GM18498 (cell line): ENCODE results near the gene DBR1.
"Not testable (repeated sequence)": the region's sequence is repeated elsewhere in the genome, so short reads cannot be mapped to it uniquely, and the experiment has no call there.

Source experiments
- ATAC-seq: cut with Tn5 transposase; IDR thresholded peaks from one replicate; pipeline ENCODE4 v1.9.1; 2021; ENCODE audit warnings: mild to moderate bottlenecking, moderate library complexity; ENCODE audit not compliant: unreplicated experiment

DBR1 gene

GRCh38 chr3:138187296-138188012 lies 12.7 kb upstream of the DBR1 start, which contains the start of gene ARMC8:
Gene ARMC8 (plus strand): TSS chr3:138187301. CDS start chr3:138187555, 254 bp downstream.
- peak; percentile 65 for ATAC-seq

- ATAC-seq, result peak; percentile 95
Observed at GRCh38 chr3:138186803-138187295, 12.1 kb upstream of the DBR1 start.

GRCh38 chr3:138186221-138186620 lies 11.5 kb upstream of the DBR1 start:
- ATAC-seq, result no peak

GRCh38 chr3:138184994-138185393 lies 10.3 kb upstream of the DBR1 start:
- no peak for ATAC-seq

- no peak for ATAC-seq
Observed at GRCh38 chr3:138180375-138181029, 5.8 kb upstream of the DBR1 start.

DNA sequence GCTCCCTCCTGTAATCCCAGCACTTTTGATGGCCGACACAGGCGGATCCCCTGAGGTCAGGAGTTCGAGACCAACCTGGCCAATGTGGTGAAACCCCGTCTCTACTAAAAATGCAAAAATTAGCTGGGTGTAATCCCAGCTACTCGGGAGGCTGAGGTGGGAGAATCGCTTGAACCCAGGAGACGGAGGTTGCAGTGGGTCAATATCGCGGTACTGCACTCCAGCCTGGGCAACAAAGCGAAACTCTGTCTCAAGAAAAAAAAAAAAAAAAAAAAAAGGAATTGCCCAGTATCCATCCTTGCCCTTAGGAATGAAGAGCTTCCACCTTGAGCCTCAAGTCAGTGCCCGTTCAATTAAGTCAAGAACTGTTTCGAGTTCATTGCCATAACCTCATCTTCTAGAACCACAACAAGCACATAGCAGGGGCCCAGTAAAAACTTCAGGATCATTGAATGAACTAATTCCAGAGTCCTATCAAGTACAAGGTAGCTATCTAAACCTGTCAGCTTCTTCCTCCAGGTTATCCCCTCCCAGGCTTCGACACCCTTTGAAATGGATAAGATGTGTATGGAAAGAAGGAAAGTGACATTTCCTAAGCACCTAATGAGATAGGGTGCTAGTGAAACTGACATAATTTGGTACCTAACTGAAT lies 826 bp downstream of the DBR1 start:
- ATAC-seq, result peak; percentile 2

DNA sequence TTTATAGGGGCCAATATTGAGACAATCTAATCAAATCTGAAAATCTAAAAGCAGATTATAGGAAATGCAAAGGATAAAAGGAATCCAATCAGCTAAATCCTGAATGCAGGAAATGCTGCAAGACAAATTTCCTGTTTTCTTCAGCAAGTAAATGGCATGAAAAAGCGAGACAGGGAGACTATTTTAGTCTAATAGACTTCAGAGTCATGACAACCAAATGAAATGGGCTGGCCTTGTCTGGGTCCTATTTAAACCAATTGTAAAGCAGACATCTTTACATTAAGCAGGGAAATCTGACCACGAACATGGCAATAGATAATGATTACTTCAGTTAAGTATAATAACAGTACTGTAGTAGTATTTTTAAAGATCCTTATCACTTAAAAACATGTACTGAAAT lies 2.1 kb downstream of the DBR1 start:
- no peak for ATAC-seq

DNA sequence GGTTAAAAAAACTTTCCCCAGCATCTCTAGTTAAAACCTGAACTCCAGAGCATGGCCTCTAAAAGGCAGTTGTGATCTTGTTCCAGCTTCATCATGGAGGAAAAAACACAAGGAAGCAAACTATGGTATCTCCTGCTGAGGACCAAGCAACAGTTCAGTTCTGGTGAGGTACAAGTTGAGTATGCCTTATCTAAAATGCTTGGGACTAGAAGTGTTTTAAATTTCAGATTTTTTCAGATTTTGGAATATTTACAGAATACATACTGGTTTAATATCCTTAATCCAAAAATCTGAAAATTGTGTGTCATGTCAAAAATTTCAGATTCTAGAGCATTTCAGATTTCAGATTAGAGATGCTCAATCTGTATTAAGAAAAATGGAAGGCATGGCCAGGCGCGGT lies 9.7 kb downstream of the DBR1 start:
- no peak for ATAC-seq

DNA sequence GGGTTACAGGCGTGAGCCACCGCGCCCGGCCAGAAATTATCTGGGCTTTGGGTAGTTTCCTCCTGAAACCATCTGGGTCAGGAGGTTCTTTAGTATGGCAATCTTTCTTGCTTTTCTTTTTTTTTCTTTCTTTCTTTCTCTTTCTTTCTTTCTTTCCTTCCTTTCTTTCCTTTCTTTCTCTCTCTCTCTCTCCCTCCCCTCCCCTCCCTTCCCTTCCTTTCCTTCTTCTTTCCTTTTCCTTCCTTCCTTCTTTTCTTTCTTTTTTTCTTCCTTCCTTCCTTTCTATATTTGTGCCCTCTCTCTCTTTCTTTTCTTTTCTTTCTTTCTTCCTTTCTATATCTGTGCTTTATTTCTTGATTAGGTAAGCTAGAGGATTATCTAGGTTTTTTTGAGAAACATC lies 17.0 kb downstream of the DBR1 start:
- ATAC-seq, result no peak

DNA sequence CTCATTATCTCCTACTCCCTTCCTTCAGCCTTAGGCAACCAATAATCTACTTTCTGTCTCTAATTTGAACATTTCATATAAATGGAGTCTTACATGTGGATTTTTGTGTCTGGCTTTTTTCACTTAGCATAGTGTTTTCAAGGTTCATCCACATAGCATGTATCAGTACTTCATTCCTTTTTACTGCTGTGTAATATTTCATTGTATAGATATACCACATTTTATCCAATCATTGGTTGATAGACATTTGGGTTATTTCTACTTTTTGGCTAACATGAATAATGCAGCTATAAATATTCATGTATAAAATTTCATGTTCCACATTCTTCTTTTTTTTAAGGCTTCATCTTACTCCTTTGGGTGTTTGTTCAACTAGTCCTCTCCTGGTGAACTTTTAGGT lies 20.2 kb downstream of the DBR1 start:
- ATAC-seq, result no peak

- ATAC-seq, result no peak
Observed at GRCh38 chr3:138148503-138148902, 26.2 kb downstream of the DBR1 start.

- ATAC-seq, result not testable (repeated sequence)
Observed at GRCh38 chr3:138142181-138142580, 32.5 kb downstream of the DBR1 start.

GRCh38 chr3:138140940-138141339 lies 33.8 kb downstream of the DBR1 start:
- ATAC-seq, result no peak

DNA sequence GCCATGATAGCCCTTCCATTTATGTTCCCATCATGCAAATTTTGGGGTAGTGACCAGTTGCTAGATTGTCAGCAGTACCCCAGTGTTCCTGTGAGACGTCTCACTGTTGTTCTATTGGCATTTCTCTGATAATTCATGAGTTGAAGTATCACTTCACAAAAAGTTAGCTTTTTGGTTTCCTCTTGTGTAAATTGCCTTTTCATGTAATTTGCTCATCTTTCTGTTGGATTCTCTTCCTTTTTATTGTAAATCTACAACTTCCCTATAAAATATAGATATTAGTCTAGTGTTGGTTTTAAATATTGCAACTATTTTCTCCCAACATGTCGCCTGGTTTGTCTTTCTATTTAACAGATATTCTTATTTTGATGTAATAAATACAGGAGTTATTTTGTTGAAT lies 35.0 kb downstream of the DBR1 start:
- ATAC-seq, result no peak

GRCh38 chr3:138137861-138138260 lies 36.9 kb downstream of the DBR1 start:
- no peak for ATAC-seq

DNA sequence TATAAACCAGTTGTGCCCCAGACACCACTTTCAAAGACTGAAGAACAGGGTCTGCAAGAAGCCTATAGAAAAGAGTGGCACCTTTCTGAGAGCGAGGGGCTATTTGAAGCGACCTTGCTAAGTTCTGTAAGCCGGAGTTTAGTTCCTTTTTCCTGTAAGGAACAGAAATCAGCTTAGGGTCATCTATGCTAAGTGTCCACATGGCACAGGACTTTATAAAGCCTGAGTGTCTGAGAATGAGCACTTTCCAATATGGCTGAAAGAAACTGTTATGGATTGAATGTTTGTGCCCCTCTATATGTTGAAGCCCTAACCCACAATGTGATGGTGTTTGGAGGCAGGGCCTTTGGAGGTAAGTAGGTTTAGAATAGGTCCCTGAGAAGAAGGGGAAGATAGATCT lies 38.5 kb downstream of the DBR1 start:
- no peak for ATAC-seq

DNA sequence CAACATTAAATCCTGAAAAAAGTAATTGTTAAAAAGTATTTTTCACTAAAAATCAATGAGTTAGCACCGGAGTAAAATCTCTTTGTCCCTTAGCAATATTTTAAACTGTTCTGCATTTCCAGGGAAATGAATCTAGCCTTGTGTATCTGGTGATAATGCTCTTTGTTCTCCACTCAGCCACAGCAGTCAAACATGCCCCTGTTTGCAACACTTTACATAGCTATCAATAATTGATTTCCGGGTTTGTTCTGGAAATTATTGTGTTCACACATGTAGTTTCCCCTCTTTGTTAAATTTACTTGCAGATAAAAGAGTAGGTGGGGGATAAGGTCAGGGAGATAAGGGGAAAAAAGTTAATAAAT lies 38.9 kb downstream of the DBR1 start:
- ATAC-seq, result no peak

GRCh38 chr3:138135146-138135832 lies 39.4 kb downstream of the DBR1 start:
- ATAC-seq, result no peak

DNA sequence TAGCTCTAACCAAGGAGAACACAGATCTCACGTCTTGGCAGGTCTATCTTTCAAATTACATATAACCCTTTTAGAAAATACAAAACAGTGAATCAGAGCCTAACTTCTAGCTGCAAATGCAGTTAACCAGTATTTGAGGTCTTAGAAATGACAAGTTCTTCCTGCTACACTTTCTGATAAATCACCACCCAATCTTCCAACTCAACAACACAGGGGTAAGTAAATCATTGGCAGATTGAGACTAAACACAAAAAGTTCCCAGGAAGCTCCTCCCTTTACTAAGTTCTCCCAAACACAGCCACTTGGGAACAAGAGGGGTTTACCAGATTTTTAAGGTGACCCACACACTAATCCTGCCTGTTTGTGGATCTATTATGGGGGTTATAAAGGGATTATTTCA lies 42.5 kb downstream of the DBR1 start, which contains the start of gene A4GNT:
Gene A4GNT, minus strand, starts transcription at position 152 of the 400 bp plus-strand sequence. CDS start 1,134 bp downstream, outside the sequence.
- no peak for ATAC-seq

- no peak for ATAC-seq
Observed at GRCh38 chr3:138127636-138128365, 46.9 kb downstream of the DBR1 start.
